Activated T-cell treated with anti-CD3 and anti-CD28 coated beads for 1 hour (primary cell): ENCODE measurements around the gene HDAC3.
"Not testable (repeated sequence)": the region's sequence is repeated elsewhere in the genome, so short reads cannot be mapped to it uniquely, and the experiment has no call there.

Experiments
- DNase-seq: peaks from one replicate; pipeline ENCODE4 v3.0.0-alpha.2; 2020; ENCODE audit warnings: low read depth

The HDAC3 gene

GRCh38 chr5:141634720-141635119 is 1.9 kb downstream of the HDAC3 start:
- no peak for DNase-seq

- DNase-seq = no peak
These were observed 2.6 kb downstream of the HDAC3 start for GRCh38 chr5:141633871-141634561.

DNA sequence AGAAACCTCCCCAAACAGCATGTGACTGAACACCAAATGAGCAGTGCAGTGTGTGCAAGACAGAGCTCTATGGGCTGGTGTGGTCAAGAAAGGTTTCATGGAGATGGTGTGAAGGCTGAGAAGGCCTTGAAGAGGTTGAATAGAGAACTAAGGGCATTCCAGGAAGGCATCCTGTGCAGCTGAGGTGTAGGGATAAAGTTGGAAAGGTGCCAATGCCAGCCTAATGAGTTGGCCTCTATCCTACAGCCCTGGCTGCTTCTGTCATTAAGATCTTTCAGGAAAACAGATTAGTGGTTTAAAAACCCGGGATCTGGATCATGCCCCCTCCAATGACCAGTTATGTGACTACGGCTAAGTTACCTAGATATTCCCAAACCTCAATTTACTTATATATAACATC is 4.0 kb downstream of the HDAC3 start:
- DNase-seq = no peak

DNA sequence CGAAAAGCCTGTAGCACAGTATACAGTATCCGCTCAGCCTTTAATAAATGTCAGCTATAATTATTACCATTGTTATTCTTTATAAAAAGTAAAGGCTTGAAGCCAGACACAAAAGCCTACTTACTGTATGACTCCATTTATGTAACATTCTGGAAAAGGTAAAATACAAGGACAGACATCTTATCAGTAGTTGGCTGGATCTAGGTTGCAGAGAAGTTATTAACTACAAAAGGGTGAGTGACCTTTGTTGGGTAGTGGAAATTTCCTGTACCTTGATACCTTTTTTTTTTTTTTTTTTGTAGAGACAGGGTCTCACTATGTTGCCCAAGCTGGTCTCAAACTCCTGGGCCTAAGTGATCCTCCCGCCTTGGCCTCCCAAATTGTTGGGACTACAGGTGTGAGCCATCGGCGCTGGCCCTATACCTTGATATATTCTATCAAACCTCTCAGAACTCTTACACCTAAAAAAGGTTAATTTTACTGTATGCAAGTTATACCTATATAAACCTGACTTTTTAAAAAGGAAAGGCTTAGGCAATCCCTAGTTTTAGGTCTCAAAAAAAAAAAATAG is 6.0 kb downstream of the HDAC3 start:
- no peak for DNase-seq

DNA sequence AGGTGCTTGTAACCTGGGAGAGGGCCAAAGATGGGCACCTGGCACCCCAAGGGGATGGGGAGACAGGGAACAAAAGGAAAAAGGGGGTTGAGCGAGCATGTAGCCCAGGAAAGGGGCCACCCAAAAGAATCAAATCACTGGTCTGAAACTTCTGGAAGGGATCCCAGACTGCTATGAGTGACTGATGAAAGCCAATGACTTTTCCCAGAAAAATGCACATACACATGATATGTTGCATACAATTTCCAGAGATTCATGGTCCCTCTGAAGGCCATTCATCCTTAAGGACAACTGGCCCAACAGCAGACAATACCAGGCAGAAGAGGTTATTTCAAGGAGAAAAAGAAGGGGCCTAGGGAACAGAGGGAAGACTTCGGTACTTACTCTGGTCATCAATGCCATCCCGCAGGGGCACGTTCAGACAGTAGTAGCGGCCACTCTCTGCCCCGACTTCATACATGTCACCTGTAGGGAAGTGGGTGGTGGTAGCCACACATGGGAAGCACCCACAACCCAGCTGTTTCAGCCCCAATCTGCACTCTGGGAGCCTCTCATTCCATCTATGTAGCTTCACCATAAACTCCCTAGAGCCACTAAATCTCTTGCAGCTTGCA is 8.4 kb downstream of the HDAC3 start:
- DNase-seq = no peak

DNA sequence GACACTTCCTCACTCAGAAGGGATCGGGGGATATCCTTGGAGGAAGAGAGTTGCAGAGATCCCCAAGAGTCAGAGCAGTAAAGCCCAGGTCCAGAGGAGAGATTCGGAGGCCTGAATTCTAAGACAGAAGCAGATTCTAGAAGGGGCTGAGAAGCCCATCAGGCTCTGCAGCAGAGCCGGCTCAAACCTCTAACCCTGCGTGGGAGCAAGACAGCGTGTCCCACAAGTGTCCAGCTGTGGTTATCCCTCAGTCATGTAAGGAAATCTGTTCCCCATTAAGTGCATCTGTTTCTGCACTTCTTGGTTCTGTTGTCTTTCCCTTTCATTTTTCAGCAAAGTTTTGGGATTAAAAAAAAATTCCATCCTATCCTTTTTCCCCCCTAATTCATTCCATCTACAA is 13.0 kb downstream of the HDAC3 start:
- no peak for DNase-seq

DNA sequence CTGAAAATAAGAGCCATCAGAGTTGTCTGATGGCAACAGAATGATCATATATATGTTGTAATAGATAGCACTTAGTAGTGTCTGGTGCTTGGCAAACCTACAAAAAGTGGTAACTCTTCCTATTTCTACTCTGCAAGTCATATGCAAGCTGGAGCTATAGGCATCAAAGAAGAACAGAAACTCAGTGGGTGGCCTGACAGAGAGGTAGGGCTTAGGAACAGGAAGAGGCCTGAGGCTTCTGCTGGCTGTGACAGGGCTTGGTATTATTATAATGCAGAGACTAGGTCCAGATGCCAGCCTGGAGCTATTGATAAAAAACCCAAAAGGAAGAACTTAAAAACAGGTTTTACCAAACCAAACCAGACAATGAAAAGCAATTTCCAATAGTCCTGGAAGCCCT is 13.5 kb downstream of the HDAC3 start:
- no peak for DNase-seq

GRCh38 chr5:141618804-141619554 is 17.7 kb downstream of the HDAC3 start, which contains the start of gene DIAPH1:
DIAPH1 (minus strand) TSS chr5:141619000; CDS start chr5:141618914, 86 bp downstream.
- DNase-seq = peak; percentile 98

DNA sequence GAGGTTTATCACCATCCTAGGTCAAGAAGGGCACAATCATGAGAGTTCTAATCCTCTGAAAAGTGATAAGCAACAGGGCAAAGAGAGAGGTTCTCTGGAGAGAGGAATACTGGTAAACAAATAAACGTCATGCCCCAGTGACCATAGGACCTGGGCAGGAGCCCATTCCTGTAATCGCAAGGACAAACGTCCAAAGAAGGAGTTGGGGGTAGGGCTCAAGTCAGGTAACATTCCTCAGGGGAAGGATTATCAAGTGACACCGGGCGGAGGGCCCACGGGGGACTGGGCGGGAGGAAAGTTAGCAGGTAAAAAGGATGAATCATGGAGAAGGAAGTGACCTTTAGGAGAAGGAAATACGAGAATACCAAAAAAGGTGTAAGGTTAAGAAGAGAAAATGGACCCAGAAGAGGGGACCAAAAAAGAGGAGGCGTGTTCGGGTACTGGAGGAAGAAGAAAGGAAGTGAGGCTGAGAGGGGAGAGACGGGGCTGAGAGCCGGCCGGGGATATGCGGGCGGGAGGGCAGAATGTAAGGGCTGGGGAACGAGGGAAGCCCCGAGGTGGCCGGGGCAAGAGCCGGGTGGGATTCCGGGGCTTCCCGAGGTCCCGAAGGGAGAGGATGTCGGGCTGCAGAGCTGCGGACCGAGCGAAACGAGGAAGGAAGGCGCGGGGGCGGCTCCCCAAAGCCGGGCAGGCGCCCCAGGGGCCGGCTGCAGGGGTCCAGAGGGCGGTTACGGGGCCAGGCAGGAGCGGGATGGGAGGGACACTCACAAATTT is 18.4 kb downstream of the HDAC3 start:
- DNase-seq = peak; percentile 35

DNA sequence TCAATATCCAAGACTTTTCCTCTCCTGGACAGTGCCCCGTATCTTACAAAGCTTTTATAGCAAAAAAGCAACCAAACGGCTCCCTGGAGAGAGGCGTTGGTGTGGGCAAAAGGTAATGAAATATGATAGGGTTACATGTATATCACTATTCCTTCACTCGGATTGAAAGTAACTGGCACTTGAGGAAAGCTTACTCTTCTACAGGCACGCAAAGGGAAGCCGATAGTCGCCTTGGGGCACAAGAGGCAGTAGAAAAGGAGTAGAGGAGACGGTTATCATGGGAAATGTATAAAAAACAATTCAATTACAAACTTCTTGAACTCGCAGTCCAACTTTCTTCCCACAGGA is 19.0 kb downstream of the HDAC3 start:
- DNase-seq = no peak

GRCh38 chr5:141617128-141617527 is 19.5 kb downstream of the HDAC3 start:
- no peak for DNase-seq

GRCh38 chr5:141615991-141616720 is 20.5 kb downstream of the HDAC3 start:
- no peak for DNase-seq

DNA sequence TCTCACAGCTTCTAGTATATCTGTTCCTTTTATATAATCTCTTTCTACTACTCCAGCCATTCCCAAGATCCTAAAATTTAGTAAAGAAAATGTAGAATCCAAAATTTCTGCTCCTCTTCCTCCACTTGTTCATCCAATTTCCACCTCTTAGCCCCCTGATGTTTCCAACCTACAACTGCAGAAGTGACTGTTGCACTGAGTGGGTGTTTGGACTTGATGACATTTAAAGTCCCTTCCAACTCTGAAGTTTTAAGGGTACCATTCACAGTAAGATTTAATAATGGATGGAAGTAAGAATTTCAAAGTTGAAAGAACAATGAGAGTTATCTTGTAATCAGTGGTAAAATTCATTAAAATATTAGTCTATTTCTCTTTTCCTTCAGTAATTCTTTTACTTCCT is 23.3 kb downstream of the HDAC3 start:
- no peak for DNase-seq

GRCh38 chr5:141611289-141611688 is 25.4 kb downstream of the HDAC3 start:
- no peak for DNase-seq

DNA sequence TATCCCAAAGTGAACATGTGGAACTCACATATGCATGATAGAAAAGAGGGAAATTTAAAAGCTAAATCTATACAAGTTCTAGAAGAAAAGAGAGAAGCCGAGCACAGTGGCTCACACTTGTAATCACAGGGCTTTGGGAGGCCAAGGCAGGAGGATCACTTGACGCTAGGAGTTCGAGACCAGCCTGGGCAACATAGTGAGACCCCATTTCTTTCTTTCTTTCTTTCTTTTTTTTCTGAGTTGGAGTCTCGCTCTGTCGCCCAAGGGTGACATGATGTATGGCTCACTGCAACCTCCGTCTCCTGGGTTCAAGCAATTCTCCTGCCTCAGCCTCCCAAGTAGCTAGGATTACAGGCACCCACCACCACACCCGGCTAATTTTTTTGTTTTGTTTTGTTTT is 26.7 kb downstream of the HDAC3 start:
- DNase-seq = not testable (repeated sequence)

GRCh38 chr5:141609044-141609443 is 27.6 kb downstream of the HDAC3 start:
- DNase-seq = no peak

DNA sequence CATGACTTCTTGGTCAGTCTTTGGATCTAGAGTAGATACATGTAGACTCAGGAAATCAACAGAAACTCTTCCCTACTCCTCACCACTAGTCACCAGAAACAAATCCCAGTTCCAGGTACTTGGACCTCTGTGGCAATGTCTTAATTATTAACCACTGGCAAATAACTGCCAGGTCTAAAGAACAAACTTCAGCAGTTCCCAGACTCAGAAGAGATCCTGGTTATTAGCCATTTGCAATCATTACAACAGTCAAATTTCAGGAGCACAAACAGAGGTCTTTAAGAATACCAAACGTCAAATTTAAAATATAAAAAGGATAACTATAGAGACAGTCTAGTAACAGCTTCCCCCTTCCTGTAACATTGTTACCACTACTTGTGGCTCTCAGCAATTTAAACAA is 28.1 kb downstream of the HDAC3 start:
- no peak for DNase-seq

DNA sequence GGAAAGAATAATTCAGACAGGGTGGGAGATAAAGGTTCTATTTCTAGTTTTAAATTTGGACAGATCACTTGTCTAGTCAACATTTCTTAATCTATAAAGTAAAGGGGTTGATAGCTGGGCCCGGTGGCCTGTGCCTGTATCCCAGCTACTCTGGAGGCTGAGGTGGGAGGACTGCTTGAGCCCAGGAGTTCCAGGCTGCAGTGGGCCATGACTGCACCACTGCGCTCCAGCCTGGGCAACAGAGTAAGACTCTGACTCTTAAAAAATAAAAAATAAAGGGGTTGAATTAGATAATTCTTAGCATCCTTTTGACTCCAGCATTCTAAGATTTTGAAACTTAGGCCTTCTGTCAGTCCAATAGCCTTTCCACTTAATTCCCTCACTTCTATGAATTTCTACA is 28.6 kb downstream of the HDAC3 start:
- no peak for DNase-seq

DNA sequence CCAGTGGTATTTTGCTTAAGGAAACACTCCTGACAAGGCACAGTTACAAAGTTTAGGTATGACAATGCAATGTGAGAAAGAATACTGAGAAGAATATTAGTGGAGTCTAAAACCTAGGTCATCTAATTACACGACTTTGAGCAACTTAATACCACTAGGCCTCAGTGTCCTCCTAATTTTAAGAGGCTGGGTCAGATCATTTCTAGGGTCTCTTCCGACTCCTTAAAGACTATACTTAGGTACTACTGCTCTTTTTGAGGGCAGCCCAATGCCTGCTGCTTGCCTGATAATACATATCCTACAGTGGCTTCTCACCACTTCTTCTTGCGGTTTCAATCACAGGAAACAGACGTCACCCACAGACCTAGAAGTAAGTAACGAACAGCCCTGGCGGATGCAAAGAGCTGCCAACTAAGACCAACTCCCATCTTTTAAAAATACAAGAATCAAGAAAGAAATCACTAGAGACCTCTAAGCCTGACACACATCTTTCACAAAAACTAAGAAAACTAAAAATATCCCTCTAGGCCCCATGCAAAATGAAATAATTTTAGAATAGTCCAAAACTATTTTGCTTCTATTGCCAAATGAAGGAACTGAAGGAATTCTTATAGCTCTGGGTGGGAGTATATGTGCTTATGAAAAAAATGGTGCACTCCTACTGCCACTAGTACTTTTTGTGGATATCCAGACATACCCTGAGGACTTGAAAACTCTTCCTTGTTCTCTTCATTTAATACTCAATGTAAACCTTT is 30.9 kb downstream of the HDAC3 start:
- peak; percentile 42 for DNase-seq

DNA sequence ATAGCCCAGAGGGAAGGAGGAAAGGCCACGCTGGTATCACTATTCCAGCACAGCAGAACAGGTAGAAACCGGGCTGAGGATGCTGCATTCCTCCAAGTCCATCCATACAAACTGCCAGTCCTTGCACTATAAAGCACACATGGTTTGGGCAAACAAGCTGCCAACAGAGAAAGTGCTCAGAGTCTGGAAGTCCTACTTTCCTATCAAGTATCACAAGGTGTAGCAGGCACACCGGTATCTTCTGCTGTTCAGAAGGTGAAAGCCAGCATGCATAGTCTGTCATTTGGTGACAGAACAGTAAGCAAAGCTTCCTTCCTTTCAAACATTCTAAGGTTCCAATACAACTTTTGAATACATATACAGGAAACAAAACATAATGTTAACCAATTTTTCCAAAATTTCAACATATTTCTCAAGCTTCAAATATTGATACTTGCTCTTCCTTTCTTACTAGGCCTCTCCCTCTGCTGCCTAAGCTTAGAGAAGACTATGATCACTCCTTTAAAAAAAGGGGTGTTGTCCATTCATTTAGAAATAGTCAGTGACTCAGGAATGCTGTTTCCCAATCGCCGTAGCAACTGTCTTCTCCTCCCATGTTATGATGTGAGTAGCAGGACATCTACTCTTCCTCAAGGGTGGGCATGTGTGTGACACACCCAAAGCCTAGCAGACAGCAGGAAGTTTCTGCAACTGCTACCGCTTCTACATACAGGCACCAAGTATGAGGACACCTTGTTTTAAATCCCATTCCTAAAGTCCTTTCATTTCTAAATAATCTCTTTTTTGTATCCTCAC is 32.5 kb downstream of the HDAC3 start:
- DNase-seq = no peak
